ENCODE measurements around the gene DGKH.

DNA sequence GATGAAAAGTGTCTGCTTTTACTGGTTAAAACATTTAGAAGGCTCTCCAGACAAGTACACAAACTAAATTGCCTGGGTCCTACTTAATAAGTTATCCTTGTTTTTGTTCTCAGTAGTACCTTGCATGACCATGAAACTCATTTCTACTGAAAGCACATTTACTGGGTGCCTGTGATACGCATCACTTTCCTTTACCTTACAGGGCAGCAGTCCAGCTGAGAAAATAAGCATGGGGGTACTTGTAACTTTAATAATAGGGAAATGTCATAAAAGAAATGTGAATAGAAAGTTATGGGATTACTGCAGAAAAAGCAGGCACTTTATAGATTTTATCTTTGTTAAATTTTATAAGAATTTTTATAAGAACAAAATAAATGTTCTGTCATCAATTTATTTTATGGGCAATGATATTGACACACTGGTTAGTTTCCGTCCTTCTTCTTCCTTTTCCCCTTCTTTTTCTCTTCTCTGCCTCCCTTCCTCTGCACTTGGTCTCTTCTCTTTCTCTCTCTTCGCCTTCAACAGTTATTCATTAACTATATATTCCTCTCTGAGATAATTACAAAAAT lies 116.2 kb downstream of the DGKH start:
- TF ChIP-seq POLR2AphosphoS5 (IDR thresholded peaks at IDR 0.05; ENCODE audit: low read depth, low read length) (no peak), POLR2A (IDR thresholded peaks at IDR 0.05; ENCODE audit: low read depth, low read length) (no peak)
